A549 treated with GW870086 at 1 μM for 4 hours (cell line): ENCODE data around the gene GUCA1C. TPM values are rescaled to one million over a fixed set of nuclear protein-coding genes. Genes with fewer than 3 reads are reported as not detected.

Experiments used
- total RNA-seq: library from RNA; stranded (reverse); fragments of 200-300 nt; extraction: Qiagen RNA extraction; gene quantifications from 5 replicates; pipeline ENCODE4 v1.2.3, GENCODE V29; 2022; ENCODE audit warnings: low read depth

The GUCA1C gene
- not detected in 5 replicates for total RNA-seq

GRCh38 chr3:108953700-108954099 lies at the start of gene GUCA1C:
Gene GUCA1C, minus strand, starts transcription at chr3:108953879. Its CDS starts 117 bp downstream, at chr3:108953762.

Other genes starting within 250 kb of the GUCA1C start
- gene RETNLB, start 196.5 kb downstream of the GUCA1C start, total RNA-seq, result not detected in 5 replicates
- not detected in 5 replicates for gene TRAT1, start 131.1 kb downstream of the GUCA1C start, total RNA-seq
- not detected in 5 replicates for gene MORC1, start 164.3 kb upstream of the GUCA1C start, total RNA-seq
- not detected in 5 replicates for gene C3orf85, start 182.8 kb upstream of the GUCA1C start, total RNA-seq